Upper lobe of left lung (tissue), 4 donors: Measurements from ENCODE around the gene SLIT1.

Experiments
- EP300 ChIP-seq, 4 donors: sonication (generic); formaldehyde crosslinking; IDR thresholded peaks; one replicate each; pipeline ENCODE4 v1.5.1; 2017; ENCODE audit warnings: antibody characterized with exemption in 4 of 4, control low read depth in 2 of 4
- POLR2A ChIP-seq, 4 donors: fragments of 450-650 bp; IDR thresholded peaks; one replicate each; pipeline ENCODE4 v1.5.1; 2016 to 2017; ENCODE audit warnings: antibody characterized with exemption in 4 of 4, mild to moderate bottlenecking in 2 of 4
- POLR2AphosphoS5 ChIP-seq, 2 donors: sonication (generic); formaldehyde crosslinking; IDR thresholded peaks; one replicate each; pipeline ENCODE4 v1.5.1; 2017; ENCODE audit warnings: antibody characterized with exemption in 2 of 2
- TF ChIP-seq, protein P1 (sequence below), 6 experiments: fragments of 450-650 bp in 4 of 6; fragments of 200-600 bp in 2 of 6; sonication (generic) in 2 of 6; IDR thresholded peaks; one replicate each; pipeline ENCODE4 v1.5.1; 2016 to 2019; ENCODE audit warnings: antibody characterized with exemption in 6 of 6

DNA sequence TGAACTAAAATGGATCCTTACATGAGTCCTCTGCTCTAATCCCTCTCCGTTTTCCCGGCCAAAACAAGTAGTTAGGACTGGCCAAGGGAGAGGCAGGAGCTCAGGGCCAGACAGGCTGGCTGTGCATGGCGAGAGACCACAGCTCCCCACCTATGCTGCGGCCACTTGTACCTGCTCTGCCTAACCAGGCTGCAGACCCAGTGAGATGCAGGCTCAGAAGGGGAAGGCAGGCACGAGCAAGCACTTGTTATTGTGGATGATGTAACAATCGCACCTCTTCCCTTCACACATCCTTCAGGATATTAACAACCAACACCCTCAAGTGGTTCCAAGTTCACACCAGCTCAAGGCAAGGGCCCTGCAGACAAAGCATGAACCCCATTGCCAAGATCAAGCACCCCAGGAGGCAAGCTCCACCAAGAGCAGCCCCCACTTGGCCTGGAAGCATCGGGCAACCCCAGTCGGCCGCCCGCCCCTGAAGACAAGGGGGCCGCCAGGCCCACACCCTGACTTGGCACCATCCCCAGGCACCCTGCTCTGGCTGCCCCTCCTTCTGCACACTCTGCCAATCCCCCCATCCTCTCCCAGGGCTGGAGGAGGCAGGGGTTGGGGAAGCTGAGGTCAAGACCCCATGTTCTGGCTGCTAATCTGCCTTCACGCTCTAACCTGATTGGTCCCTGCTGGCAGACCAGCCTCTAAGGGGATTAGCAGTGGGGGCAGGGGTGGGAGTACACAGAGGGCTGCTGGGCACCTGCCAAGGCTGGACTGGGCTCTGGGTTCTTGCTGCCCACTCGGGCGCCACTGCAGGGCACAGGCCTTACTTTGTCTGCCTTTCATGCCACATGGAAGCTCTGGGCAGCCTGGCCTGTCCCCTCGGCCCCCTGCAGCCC is 111.3 kb downstream of the SLIT1 start:
- TF ChIP-seq POLR2A (IDR thresholded peaks at IDR 0.05) (no peak), EP300 (IDR thresholded peaks at IDR 0.05) (no peak), POLR2AphosphoS5 (IDR thresholded peaks at IDR 0.05) (no peak)
- TF ChIP-seq, protein P1, sequence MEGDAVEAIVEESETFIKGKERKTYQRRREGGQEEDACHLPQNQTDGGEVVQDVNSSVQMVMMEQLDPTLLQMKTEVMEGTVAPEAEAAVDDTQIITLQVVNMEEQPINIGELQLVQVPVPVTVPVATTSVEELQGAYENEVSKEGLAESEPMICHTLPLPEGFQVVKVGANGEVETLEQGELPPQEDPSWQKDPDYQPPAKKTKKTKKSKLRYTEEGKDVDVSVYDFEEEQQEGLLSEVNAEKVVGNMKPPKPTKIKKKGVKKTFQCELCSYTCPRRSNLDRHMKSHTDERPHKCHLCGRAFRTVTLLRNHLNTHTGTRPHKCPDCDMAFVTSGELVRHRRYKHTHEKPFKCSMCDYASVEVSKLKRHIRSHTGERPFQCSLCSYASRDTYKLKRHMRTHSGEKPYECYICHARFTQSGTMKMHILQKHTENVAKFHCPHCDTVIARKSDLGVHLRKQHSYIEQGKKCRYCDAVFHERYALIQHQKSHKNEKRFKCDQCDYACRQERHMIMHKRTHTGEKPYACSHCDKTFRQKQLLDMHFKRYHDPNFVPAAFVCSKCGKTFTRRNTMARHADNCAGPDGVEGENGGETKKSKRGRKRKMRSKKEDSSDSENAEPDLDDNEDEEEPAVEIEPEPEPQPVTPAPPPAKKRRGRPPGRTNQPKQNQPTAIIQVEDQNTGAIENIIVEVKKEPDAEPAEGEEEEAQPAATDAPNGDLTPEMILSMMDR (IDR thresholded peaks at IDR 0.05), result no peak
